GM13977 (cell line): ENCODE data around the gene UBE3C.
"Not testable (repeated sequence)": the region's sequence is repeated elsewhere in the genome, so short reads cannot be mapped to it uniquely, and the experiment has no call there.

Source experiments
- DNase-seq: peaks from one replicate; pipeline ENCODE4 v3.0.0; 2012; ENCODE audit warnings: low spot score
- in situ Hi-C: fragments of 300-500 bp; cut with MboI; formaldehyde crosslinking; loops from one replicate; pipeline ENCODE4 v1.12.0; 2022; ENCODE audit warnings: low sequenced_read_pairs, low pct_unique_long_range_greater_than_20kb, mixed read lengths, inconsistent platforms; ENCODE audit not compliant: unreplicated experiment
- TF ChIP-seq, protein P1 (sequence below): IDR thresholded peaks from 2 replicates; pipeline ENCODE4 v1.5.1; 2012; ENCODE audit warnings: mild to moderate bottlenecking, control low read depth; ENCODE audit not compliant: insufficient read depth; ENCODE audit errors: extremely low read depth, missing control alignments

Gene UBE3C

DNA sequence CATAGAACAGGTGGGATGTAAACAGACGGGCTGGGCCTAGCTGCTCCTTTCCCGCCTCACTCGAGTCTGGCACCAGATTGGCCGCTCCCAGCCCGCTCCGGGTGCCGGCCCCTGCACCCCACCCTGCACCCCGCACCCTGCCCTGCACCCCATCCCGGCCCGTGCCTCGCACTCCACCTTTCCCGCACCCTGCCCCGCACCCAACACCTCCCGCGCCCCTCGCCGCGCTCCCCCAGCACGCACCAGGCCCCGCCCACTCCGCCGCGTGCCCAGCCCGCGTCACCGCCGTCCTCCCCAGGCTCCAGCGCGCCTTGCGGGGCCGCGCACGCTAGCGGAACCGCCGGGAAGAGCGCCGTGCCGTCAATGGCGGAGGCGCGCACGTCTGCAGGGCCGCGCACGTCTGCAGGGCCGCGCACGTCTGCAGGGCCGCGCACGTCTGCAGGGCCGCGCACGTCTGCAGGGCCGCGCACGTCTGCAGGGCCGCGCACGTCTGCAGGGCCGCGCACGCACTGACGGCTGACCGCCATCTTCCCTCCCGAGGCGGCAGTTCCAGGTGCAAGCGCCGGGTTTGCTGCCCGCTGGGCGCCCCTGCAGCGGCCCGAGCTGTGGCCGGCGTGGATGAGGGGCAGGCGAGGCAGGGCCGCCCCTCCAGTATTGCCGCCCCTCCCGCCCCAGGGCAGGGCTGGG, at the start of gene UBE3C:
Gene UBE3C, plus strand, starts transcription at position 503 of the 687 bp plus-strand sequence. CDS start 347 bp downstream, outside the sequence.
- TF ChIP-seq, protein P1, sequence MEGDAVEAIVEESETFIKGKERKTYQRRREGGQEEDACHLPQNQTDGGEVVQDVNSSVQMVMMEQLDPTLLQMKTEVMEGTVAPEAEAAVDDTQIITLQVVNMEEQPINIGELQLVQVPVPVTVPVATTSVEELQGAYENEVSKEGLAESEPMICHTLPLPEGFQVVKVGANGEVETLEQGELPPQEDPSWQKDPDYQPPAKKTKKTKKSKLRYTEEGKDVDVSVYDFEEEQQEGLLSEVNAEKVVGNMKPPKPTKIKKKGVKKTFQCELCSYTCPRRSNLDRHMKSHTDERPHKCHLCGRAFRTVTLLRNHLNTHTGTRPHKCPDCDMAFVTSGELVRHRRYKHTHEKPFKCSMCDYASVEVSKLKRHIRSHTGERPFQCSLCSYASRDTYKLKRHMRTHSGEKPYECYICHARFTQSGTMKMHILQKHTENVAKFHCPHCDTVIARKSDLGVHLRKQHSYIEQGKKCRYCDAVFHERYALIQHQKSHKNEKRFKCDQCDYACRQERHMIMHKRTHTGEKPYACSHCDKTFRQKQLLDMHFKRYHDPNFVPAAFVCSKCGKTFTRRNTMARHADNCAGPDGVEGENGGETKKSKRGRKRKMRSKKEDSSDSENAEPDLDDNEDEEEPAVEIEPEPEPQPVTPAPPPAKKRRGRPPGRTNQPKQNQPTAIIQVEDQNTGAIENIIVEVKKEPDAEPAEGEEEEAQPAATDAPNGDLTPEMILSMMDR, result no peak
- in situ Hi-C loops, result no loop called here
- peak; percentile 98 for DNase-seq

DNA sequence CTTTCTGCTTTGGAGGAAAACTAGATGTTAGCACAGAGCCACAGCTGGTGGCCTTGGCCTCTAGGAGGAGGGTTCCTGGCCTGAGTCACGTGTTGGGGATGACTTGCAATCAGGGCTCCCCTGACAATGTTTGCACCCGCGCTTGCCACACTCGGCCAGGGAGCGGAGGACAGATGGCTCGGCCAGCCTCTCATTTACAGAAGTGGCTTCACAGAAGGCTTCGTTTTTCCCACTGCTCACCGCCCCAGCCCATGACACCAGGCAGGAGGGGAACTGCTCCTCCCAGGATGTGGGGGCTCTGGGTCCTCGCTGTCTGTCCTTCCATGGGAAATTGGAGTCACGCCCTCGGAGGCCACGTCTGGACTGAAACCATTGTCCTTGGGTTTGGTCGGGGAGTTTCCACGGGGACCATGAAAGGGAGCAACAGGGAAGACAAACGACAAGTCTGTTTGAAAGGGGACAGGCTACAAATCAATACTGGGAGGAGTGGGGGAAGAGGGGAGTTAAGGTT, 49.6 kb upstream of the UBE3C start:
- no peak for DNase-seq
- TF ChIP-seq, protein P1, result no peak
- in situ Hi-C loops, result no loop called here

DNA sequence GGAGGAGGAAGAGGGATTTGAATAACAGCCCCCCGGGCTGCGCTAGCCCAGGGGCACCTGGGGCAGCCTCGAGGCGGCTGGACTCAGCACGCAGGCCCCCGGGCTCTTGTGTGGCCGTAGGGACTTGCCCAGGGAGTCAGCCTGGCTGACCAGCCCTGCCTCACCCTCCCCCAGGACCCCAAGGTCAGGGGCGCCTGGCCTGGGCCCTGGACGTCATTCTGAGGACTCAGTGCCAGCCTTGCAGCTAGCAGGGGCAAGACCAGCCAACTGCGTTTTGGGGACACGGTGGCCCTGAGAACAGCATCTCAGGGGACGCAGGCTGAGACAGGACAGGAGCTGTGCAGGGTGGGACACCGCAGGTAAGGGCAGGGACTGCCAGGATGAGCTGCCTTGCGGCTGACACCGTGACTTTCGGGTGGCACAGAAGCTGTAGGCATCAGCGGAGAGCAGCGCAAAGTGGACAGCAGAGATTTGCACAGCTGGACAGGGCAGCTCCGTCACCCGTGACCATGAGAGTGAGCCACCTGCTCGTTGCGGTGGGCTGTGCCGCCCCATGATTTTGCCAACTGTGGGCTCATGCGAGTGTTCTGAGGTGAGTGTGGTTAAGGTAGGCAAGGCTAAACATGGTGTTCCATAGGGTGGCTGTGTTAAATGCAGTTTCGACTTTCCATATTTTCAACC, 48.1 kb upstream of the UBE3C start:
- TF ChIP-seq, protein P1, result no peak
- in situ Hi-C loops, result no loop called here
- no peak for DNase-seq

DNA sequence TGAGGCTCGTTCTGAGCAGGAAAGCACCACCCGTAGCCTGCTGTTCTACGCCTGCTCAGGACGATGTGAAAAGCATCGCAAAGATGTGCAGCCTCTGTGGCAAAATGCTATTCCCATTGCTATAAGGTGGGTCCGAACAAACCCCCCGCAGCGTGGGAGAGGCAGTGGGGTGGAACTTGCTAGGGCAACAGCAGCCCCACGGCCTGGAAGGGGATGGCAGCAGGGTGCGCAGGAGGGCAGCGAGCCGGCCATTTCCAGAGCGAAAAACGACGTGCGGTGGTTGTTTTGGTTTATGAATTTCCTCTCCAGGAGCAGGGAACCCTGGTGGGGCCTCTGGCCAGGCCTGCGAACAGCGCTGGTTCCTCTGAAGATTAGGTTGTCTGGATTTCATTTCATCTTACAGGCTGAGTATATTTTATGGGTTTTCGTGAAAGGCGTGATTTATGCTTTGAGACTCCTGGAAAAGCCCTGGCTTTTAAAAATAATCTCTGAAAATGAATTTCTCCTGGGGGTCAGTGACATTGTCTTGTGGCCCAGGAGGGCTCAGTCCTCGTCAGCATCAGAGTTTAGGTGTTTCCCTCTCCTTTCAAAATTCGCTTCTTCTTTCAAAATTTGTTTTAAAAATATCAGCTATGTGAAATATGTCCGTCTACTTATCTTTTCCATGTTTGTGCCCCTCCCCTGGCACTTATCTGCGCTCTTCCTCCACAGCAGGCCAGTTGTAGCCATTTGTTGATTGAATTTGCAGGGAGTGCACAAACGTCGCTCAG, 42.3 kb upstream of the UBE3C start:
- in situ Hi-C loops, result no loop called here
- no peak for DNase-seq
- TF ChIP-seq, protein P1, result no peak

DNA sequence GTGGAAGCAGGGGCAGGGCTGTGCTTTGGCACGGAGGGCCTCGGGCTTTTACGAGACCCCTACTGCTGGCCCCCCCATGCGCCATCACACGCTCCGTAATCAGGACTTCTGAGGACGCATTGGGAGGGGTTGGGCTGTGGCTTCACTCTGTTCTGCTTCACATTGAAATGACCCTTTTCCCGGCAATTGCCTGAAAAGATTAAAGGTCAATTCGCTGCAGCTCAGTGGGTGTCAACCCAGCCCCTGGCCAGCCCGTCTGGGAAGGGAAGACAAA, 41.7 kb upstream of the UBE3C start:
- in situ Hi-C loops, result no loop called here
- TF ChIP-seq, protein P1, result no peak
- DNase-seq, result no peak

DNA sequence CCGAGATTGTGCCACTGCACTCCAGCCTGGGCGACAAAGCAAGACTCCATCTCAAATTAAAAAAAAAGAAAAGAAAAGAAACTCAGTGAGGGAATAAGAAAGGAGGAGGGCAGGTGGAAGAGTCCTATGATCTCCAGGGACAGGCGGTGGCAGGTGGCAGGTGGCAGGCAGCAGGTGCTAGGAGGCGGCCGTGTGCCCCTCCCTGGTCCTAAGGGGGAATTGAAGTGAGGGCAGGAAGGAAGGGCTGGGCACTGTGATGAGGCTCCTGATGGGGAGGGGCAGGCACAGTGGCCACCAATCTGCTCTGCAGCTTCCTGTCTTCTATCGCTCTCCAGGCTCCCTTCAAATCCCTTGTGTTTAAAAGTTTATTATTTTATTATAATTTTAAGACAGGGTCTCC, 41.2 kb upstream of the UBE3C start:
- no peak for DNase-seq
- in situ Hi-C loops, result no loop called here
- TF ChIP-seq, protein P1, result no peak

DNA sequence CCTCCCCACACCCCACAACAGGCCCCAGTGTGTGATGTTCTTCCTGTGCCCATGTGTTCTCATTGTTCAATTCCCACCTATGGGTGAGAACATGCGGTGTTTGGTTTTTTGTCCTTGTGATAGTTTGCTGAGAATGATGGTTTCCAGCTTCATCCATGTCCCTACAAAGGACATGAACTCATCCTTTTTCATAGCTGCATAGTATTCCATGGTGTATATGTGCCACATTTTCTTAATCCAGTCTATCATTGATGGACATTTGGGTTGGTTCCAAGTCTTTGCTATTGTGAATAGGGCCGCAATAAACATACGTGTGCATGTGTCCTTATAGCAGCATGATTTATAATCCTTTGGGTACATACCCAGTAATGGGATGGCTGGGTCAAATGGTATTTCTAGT, 38.7 kb upstream of the UBE3C start:
- in situ Hi-C loops, result not testable (repeated sequence)

DNA sequence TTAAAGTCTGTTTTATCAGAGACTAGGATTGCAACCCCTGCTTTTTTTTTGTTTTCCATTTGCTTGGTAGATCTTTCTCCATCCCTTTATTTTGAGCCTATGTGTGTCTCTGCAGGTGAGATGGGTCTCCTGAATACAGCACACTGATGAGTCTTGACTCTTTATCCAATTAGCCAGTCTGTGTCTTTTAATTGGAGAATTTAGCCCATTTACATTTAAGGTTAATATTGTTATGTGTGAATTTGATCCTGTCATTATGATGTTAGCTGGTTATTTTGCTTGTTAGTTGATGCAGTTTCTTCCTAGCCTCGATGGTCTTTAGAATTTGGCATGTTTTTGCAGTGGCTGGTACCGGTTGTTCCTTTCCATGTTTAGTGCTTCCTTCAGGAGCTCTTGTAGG, 35.1 kb upstream of the UBE3C start:
- DNase-seq, in situ Hi-C loops: not testable (repeated sequence)

More for the DNA sequence above, 38.7 kb upstream of the UBE3C start:
- DNase-seq, result not testable (repeated sequence)
